GM20000 (cell line): ENCODE measurements around the gene MRPL53.
A peak's percentile ranks its signal among the peaks of the same experiment; 100 is the strongest.

ENCODE experiments used
- DNase-seq: peaks from one replicate; pipeline ENCODE4 v3.0.0; 2012; ENCODE audit warnings: low spot score
- TF ChIP-seq, protein P1 (sequence below): IDR thresholded peaks from 2 replicates; pipeline ENCODE4 v1.5.1; 2012; ENCODE audit warnings: mild to moderate bottlenecking, control low read depth; ENCODE audit errors: extremely low read depth, missing control alignments

The MRPL53 gene

GRCh38 chr2:74499940-74500577 is 27.6 kb upstream of the MRPL53 start:
- TF ChIP-seq, protein P1, sequence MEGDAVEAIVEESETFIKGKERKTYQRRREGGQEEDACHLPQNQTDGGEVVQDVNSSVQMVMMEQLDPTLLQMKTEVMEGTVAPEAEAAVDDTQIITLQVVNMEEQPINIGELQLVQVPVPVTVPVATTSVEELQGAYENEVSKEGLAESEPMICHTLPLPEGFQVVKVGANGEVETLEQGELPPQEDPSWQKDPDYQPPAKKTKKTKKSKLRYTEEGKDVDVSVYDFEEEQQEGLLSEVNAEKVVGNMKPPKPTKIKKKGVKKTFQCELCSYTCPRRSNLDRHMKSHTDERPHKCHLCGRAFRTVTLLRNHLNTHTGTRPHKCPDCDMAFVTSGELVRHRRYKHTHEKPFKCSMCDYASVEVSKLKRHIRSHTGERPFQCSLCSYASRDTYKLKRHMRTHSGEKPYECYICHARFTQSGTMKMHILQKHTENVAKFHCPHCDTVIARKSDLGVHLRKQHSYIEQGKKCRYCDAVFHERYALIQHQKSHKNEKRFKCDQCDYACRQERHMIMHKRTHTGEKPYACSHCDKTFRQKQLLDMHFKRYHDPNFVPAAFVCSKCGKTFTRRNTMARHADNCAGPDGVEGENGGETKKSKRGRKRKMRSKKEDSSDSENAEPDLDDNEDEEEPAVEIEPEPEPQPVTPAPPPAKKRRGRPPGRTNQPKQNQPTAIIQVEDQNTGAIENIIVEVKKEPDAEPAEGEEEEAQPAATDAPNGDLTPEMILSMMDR, result no peak
- no peak for DNase-seq

GRCh38 chr2:74499267-74499939 is 26.9 kb upstream of the MRPL53 start, which contains the start of gene LBX2:
Gene LBX2 (minus strand): TSS chr2:74499603. CDS start chr2:74499537, 66 bp downstream.
- TF ChIP-seq, protein P1, result no peak
- DNase-seq, result peak; percentile 41

GRCh38 chr2:74498500-74499266 is 26.2 kb upstream of the MRPL53 start:
- peak; percentile 49 for DNase-seq

GRCh38 chr2:74497777-74498499 is 25.5 kb upstream of the MRPL53 start:
- TF ChIP-seq, protein P1, result no peak
- peak; percentile 55 for DNase-seq

More at GRCh38 chr2:74498500-74499266, 26.2 kb upstream of the MRPL53 start:
- TF ChIP-seq, protein P1, result no peak

- no peak for DNase-seq
- TF ChIP-seq, protein P1, result no peak
These were observed 24.7 kb upstream of the MRPL53 start for GRCh38 chr2:74496997-74497776.

GRCh38 chr2:74495440-74495839 is 23.0 kb upstream of the MRPL53 start:
- no peak for DNase-seq
- TF ChIP-seq, protein P1, result no peak
